Cerebellar cortex (tissue), 1 donor: ENCODE measurements around the gene CTSF.
A peak's percentile ranks its signal among the peaks of the same experiment; 100 is the strongest.
"Not testable (repeated sequence)": the region's sequence is repeated elsewhere in the genome, so short reads cannot be mapped to it uniquely, and the experiment has no call there.

Experiments
- DNase-seq: peaks from one replicate; pipeline ENCODE4 v3.0.0-alpha.2; 2015; ENCODE audit warnings: low spot score

CTSF gene

DNA sequence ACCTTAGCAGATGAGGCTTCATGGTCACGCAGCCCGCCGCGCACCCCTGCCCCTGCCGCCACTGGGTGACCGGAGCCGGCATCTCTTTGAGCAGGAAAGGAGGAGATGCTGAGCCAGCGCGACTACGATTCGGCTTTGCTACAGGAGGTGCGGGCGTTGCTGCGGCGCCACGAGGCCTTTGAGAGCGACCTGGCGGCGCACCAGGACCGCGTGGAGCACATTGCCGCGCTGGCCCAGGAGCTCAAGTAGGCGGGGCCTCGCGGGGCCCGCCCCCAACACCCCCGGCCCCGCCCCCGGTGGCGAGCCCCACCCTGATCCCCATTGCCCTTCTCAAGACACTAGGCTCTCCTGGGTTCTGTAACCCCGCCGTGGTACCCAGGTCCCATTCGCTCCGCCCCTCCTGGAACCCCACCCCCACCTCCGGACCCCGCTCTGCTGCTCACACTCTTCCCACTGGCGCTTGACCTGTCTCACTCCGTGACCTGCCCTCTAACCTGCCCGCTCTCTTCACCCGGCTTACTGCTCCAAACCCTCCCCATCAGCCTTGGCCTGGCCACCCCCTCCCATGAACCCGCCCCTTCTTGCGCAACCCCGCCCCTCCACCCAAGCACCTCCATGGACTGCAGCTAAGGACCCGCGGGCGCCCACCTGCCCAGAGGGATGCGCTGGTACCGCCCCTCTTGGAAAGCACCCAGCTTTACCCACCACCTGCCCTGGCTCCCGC, 9.1 kb downstream of the CTSF start:
- DNase-seq: peak; percentile 59

DNA sequence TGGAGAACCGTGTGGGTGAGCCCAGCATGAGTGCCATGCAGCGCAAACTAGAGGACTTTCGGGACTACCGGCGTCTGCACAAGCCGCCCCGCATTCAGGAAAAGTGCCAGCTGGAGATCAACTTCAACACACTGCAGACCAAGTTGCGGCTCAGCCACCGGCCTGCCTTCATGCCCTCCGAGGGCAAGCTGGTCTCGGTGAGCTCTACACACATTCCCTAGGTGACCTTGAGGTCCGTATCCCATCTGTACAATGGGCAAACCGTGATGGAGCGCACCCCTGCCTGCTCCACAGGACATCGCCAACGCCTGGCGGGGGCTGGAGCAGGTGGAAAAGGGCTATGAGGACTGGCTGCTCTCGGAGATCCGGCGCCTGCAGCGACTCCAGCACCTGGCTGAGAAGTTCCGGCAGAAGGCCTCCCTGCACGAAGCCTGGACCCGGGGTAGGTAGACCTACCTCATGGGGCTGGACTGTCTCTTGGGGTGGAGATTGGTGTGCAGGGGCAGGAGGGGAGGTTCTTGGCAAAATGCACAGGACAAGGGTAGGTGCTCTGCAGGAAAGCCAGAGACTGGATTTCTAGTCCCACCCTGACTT, 10.6 kb downstream of the CTSF start:
- DNase-seq: no peak

DNA sequence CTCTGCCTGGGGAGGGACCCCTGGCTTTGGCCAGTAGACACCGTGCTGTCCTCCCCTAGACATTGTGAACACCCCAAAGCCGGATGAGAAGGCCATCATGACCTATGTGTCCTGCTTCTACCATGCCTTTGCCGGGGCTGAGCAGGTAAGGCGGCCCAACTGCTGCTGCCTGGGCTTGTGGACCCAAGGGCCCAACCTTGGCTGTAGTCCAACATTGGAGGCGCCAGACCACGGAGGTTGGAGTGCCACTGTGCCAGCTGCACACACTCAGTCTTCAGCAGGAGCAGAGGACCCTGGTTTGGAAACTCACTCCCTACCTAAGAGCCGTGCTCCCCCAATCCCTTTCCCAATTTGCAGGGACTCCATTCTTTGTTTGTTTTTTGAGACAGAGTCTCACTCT, 12.3 kb downstream of the CTSF start:
- no peak for DNase-seq

DNA sequence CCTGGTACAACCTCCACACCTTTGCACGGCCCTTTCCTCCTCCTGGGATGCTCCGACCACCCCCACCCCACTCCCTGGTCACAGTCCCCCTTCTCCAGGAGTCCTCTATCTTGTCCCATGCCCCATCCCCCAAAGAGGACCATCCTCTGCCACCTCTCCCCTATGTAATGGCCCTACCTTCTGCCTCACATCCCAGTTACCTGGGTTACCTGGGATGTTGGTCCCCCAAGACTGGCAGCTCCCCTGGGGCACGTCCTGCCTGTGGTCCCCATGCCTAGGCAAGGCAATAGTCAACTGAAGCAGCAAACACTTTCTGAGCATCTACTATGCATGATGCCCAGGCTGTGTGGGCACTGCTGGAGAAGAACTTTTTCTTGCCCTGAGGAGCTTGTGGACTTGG, 13.0 kb downstream of the CTSF start:
- DNase-seq: no peak

DNA sequence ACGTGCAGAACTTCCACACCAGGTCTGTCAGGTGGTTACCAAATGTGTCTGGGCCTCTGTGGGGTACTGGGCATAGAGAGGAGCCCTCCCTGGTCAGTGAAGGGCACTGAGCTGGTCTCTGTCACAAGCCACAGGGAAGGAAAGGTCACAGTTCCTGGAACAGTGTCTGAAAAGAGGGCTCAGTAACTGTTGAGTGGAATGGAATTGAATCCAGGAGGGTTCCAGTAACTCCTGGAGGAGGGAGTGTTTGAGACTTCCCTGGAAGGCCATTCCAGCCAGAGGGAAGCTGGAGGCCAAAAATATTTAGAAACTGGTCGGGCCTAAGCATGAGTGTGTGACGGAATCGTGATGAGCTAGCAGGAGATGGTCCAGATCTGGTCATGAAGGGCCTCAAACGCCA, 13.8 kb downstream of the CTSF start:
- no peak for DNase-seq

DNA sequence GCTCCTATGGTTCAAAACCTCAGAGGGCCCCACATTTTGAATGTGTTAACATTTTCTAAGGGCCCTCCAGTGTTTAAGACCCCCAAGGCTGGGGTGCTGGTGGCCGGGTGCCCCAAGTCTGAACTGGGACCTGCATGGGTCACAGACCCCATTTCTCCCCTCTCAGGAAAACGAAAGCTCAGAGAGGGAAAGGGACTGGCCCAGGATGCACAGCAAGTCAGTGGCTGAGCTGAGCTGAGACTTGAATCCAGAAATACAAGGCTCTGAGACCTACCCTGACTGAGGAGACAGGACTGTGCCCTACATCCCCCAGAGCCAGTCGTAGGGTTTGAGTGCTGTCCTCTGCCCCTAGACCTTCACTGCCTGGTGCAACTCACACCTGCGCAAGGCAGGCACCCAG, 17.5 kb downstream of the CTSF start:
- no peak for DNase-seq

DNA sequence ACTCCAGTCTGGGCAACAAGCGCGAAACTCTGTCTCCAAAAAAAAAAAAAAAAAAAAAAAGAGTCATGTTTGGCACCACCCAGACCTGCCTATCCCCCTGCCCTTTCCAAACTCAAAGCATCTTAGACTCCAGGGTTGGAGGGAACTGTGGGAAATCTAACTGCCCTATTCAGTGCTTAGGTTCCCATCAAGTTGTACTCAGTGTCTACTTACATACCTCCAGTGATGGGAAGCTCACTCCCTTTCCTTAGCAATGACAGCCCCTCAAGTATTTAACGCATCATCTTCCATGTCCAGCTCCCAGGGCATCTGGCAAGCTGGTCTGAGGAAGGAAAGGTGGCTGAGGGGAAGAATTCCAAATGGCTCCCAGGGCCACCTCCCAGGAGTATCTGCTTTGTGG, 18.7 kb downstream of the CTSF start:
- DNase-seq: no peak

DNA sequence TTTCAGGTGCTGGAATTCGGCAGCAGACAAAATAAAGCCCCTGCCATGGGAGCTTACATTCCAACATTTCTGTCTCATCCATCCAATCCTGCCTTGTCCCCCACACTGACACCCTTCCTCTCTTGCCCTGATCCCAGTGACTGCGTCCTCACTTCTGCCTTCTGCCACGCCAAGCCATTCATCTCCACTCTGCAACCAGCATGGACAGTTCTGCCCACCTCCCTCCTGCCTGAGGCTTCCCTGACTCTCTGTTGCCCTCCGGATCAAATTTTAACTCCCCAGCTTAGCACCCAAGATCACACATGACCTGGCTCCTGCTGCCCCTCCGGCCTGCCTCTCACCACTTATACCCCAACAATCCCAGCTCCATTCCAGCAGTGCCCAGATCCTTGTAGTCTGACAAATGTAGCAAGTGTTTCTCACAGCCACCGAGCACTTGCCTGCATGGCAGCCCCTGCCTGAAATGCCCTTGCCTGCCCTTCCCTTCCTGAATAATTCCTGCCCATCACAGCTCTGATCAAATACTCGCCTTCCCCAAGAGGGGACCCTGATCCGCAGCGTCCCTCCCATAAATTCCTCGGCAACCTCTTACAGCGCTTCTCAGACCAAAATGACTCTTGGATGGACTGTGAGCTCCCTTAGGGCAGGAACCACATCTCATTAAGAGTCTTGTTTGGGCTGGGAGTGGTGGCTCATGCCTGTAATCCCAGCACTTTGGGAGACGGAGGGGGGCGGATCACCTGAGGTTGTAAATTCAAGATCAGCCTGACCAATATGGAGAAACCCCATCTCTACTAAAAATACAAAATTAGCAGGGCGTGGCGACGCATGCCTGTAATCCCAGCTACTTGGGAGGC, 19.4 kb downstream of the CTSF start:
- no peak for DNase-seq

DNA sequence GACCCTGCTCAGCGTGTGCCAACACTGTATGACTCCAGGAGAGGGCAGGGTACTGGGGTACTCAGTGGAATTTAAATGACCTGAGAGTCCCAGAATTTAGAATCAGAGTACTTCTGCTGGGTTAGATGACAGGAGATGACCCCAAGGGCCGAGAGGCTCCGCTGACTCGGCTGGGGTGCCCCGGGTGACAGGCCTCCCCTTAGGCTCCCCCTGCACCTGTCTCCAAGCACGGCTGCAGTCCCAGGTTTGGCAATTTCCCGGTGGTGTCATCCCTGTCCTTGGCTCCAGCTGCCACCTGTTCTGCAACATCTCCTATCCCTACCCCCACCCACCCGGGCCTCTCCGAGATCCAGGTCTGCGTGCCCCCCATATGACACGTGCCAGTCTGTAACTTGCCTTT, 20.4 kb downstream of the CTSF start:
- no peak for DNase-seq

DNA sequence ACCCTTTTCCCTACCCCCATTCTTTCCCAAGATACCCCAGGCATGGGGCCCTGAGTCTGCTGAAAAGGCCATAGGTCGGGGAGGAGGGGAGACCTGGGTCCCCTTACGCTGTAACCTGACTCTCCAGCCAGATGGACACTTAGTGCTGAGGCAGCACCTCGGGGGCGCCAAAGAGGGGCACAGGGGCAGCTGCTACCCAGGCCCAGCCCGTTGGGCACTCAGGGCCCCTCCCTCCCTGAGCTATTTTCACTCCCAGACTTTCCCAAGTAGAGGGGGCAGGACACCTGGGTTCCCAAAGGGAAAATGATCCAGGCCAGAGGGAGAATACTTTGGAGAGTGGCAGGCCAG, 20.8 kb downstream of the CTSF start:
- DNase-seq: no peak

DNA sequence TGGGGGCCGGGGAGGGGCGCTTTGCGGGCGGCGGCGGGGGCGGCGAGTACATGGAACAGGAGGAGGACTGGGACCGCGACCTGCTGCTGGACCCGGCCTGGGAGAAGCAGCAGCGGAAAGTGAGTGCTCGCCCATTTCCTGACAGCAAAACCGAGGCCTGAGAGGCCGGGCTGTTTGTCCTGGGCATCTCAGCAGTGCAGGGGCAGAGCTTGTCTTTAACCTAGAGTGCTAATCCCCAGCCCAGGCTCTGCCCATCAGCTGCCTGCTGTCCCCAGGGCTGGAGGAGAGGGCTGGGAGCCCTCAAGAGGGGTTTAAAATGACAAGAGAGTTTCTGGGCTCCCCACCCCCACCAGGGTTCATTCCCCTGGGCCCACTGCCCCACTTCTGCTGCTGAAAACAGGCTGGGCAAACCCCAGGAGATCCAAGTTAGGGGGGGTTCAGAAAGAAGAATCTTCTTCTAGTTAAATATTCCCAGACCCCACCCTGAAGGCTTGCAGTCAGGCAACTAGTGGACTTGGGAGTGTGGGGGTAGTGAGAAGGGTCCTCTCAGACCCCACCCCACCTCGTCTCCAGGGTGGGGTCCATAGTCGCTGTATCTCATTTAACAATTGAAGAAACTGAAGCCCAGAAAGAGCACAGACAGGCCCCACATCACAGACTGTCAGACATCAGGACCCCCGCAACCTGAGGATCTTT, 21.3 kb downstream of the CTSF start:
- no peak for DNase-seq

DNA sequence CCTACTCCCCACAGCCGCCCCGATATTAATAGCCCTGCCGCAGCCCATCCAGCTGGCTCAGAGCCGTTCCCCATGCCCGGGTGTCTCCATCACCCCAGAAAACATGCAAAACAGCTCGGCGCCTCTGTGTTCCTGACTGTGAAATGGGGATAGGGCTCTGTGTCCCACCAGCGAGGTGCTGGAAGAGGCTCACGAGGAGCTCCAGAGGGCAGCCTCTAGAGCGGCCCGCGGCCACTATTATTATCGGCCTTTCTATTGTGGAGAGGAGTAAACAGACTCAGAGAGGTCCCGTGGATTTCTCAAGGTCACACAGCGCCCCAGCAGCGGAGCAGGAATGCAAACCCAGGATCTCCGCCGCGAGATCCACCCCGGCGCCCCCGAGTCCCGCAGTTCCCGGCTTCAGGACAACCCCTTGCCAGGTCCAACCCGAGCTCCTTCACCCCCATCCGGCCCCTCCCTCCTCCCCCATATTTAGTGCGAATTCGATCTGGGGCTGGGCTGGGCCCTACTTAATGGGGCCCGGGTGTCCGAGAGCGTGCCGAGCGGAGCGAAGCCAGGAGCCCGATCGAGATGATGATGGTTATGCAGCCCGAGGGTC, 21.9 kb downstream of the CTSF start, which contains the start of gene ACTN3:
ACTN3 (plus strand) TSS at position 536 of the 598 bp plus-strand sequence; CDS start at position 571, 35 bp downstream.
- DNase-seq: peak; percentile 77

DNA sequence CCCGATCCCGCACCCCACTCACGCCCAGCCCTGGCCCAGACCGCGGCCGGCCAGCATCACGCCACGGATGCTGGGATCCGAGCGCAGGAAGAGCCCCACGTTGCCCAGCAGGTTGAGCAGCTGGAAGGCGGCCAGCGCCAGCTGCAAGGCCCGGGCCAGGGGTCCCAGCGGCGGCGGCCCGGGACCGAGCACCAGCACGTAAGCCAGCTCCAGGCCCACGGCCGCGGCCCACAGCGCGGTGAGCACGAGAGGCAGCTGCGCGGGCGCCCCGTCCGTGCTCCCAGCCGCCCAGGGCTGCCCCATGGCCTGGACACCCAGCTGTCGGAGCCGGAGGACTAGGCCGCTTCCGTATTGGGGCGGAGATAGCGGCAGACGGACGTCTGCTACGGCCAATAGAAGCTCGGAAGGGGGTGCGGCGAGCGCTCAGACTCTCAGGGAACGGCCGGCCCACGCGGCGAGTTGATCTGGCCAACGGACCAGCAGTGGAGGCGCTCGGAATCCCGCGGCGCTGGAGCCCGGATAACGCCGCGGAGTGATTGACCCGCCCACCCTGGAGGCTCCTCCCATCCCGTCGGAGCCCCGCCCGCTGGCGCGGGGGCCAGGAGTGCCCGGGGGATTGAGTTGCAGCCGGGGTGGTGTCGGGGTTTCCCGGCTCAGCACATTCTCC, 22.6 kb downstream of the CTSF start, which contains the start of gene ZDHHC24:
ZDHHC24 (minus strand) TSS at position 348 of the 667 bp plus-strand sequence; CDS start at position 303, 45 bp downstream.
- peak; percentile 97 for DNase-seq

DNA sequence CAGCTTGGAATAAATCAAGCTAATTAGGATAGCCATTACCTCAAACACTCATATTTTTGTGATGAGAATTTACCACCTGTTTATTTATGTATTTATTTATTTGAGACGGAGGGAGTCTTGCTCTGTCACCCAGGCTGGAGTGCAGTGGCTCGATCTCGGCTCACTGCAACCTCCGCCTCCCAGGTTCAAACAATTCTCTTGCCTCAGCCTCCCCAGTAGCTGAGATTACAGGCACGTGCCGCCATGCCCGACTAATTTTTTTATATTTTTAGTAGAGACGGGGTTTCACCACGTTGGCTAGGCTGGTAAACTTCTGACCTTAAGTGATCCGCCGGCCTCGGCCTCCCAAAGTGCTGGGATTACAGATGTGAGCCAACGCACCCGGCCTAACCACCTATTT, 23.5 kb downstream of the CTSF start:
- not testable (repeated sequence) for DNase-seq

DNA sequence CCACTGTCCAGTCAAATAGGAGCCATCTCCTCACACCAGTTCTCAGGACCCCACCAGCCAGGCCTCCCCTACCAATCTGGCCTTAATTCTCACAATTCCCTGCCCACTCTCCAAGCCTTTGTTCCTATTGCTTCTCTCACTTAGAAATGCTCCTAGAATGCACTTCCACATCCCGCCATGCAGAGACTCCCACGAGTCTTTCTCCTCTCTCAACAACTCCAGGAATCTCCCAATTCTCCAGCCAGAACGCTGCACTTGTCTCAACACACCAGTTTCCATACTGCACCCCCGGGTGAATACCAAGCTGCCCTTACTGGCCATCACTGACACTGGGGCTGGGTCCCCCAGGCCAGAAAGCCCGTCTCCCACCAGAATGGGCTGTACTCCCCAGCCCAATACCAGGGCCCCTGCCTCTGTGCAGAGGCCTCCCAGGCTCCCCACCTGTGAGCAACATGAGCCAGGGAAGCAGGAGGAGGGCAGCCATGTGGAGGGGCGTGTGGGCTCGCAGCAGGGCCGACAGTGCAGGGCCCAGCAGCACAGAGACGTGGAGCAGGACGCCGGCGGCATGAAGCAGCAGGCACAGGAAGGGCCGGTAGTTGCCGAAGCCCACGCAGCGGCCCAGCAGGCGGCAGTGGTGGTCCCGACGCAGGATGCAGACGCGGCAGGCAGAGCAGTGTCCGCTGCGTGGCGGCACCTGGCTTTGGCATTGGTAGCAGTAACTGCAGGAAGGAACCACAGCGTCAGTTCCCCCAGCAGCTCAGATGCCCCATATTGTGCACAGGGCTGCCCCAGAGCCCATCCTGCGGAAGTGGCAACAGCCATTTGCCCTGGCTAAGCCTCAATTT, 24.9 kb downstream of the CTSF start:
- DNase-seq: peak; percentile 33

DNA sequence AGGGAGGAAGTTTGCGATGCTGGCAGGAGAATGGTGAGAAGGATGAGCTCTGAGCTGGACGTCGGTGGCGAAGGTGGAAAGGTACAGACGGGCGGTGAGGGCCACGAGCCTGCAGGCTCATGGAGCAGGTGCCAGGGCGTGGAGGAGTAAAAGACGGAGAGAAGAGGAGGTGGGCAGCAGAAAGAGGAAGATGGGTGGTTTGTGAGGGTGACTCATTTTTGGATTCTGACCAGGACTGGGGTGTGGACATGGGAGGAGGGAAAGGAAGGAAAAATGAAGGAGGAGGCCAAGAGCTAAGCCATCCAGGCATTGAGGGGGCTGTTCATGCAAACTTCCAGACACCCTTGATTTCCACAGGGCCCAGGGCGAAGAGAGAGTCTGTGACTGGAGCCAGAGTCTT, 26.0 kb downstream of the CTSF start:
- DNase-seq: no peak

DNA sequence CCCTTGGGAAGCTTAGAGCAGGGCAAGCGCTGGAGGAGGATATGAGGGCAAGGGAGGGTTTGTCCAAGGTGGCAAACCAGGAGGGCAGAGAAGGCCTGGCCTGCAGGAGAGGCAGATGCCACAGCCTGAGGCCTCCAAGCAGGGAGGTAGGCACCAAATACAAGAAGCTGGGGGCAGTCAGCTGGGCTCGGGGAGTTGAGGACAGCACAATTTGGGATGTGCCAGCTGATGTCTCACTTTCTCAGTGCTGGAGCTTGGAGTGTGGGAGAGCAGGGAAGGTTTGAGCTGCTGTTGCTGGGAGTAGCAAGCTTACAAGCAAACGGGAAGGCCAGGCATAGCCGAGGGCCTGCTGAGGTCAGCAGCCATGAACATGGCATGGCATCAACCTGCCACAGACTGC, 26.5 kb downstream of the CTSF start:
- no peak for DNase-seq

DNA sequence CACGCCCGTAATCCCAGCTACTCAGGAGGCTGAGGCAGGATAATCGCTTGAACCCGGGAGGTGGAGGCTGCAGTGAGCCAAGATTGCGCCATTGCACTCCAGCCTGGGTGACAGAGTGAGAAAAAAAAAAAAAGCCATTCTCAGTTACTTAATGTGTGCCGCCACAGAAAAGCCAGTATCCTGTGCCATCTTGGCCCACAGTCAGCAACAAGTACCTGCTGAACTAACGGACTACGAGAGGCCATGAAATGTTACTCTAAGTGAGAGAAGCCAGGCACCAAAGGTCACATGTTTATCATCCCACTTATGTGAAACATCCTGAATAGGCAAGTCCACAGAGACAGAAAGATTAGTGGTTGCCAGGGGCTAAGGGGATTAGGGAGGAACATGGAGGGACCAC, 27.8 kb downstream of the CTSF start:
- not testable (repeated sequence) for DNase-seq

DNA sequence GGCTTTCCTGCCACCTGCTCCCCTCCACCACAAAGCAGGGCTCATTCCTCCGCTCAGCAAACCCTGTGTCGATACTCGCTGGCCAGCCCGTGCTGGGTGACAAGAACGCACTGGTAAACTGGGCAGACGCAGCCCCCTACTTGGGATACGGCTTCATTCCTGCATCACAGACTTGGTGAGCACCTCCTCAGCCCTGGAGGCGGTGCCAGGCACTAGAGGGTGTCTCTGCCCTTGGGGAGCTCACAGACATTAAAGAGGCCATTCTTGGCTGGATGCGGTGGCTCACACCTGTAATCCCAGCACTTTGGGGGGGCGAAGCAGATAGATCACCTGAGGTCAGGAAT, 28.6 kb downstream of the CTSF start:
- no peak for DNase-seq

DNA sequence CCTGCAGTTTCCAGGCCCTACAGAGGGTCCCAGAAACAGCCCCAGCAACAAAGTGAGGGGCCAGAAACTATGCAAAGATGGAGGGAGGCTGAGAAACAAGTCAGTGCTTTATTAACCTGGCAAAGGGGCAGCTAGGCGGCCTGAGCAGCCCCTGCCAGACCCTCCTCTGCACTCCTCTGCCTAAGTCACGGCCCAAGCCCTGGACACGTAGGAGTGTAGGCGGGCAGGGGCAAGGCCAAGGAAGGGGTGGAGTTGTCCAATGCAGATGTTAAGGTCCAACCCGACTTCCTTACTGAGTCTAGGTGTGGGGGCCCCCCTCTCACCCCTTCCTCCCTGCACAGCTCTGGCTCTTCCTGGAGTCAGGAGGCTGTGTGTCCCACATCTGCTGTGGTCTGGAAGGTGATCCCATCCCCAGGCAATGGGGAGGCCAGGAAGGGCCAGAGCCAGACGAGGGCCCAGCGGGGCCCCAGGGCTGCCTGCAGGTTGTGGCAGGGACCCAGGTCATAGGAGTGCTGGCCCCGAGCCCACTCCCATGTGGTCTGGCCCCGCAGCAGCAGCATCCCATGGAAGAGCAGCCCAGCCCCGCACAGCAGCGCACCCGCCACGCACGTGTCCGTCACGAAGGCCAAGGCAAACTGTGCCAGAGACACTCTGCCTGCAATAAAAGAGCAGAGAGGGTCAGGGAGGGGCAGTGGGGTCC, 29.1 kb downstream of the CTSF start:
- no peak for DNase-seq
